GM21576 (cell line): Measurements from ENCODE around the gene CCNY.

Experiments
- ATAC-seq: cut with Tn5 transposase; IDR thresholded peaks from one replicate; pipeline ENCODE4 v1.9.1; 2021; ENCODE audit warnings: mild to moderate bottlenecking, moderate library complexity; ENCODE audit not compliant: unreplicated experiment

The CCNY gene

GRCh38 chr10:35574924-35575352 lies 238.6 kb downstream of the CCNY start:
- no peak for ATAC-seq

GRCh38 chr10:35575640-35576039 lies 239.3 kb downstream of the CCNY start:
- ATAC-seq = no peak

GRCh38 chr10:35576730-35577129 lies 240.4 kb downstream of the CCNY start:
- no peak for ATAC-seq

GRCh38 chr10:35577926-35578617 lies 241.8 kb downstream of the CCNY start:
- ATAC-seq = no peak

GRCh38 chr10:35578618-35578956 lies 242.3 kb downstream of the CCNY start:
- ATAC-seq = no peak

- no peak for ATAC-seq
Measured at GRCh38 chr10:35579116-35579515, 242.8 kb downstream of the CCNY start.

GRCh38 chr10:35579726-35580422 lies 243.6 kb downstream of the CCNY start:
- no peak for ATAC-seq

GRCh38 chr10:35580423-35580770 lies 244.1 kb downstream of the CCNY start:
- no peak for ATAC-seq

- no peak for ATAC-seq
Measured at GRCh38 chr10:35581655-35582054, 245.3 kb downstream of the CCNY start.

GRCh38 chr10:35584946-35585345 lies 248.6 kb downstream of the CCNY start:
- ATAC-seq = no peak

GRCh38 chr10:35585356-35585755 lies 249.0 kb downstream of the CCNY start:
- ATAC-seq = no peak

- no peak for ATAC-seq
Measured at GRCh38 chr10:35585903-35586535, 249.7 kb downstream of the CCNY start.

- no peak for ATAC-seq
Measured at GRCh38 chr10:35588836-35589235, 252.5 kb downstream of the CCNY start.

- ATAC-seq = no peak
Measured at GRCh38 chr10:35592441-35592840, 256.1 kb downstream of the CCNY start.

GRCh38 chr10:35594115-35595079 lies 258.1 kb downstream of the CCNY start:
- ATAC-seq = no peak

- no peak for ATAC-seq
Measured at GRCh38 chr10:35595106-35595505, 258.8 kb downstream of the CCNY start.

- ATAC-seq = no peak
Measured at GRCh38 chr10:35598379-35598778, 262.1 kb downstream of the CCNY start.

- ATAC-seq = no peak
Measured at GRCh38 chr10:35600193-35600592, 263.9 kb downstream of the CCNY start.

GRCh38 chr10:35605191-35605590 lies 268.9 kb downstream of the CCNY start, which contains the start of gene GJD4:
Gene GJD4 (plus strand): TSS chr10:35605341. CDS start chr10:35605568, 227 bp downstream.
- no peak for ATAC-seq

GRCh38 chr10:35606430-35606829 lies 270.1 kb downstream of the CCNY start:
- no peak for ATAC-seq
